Measurements from ENCODE around the gene FGF11.

DNA sequence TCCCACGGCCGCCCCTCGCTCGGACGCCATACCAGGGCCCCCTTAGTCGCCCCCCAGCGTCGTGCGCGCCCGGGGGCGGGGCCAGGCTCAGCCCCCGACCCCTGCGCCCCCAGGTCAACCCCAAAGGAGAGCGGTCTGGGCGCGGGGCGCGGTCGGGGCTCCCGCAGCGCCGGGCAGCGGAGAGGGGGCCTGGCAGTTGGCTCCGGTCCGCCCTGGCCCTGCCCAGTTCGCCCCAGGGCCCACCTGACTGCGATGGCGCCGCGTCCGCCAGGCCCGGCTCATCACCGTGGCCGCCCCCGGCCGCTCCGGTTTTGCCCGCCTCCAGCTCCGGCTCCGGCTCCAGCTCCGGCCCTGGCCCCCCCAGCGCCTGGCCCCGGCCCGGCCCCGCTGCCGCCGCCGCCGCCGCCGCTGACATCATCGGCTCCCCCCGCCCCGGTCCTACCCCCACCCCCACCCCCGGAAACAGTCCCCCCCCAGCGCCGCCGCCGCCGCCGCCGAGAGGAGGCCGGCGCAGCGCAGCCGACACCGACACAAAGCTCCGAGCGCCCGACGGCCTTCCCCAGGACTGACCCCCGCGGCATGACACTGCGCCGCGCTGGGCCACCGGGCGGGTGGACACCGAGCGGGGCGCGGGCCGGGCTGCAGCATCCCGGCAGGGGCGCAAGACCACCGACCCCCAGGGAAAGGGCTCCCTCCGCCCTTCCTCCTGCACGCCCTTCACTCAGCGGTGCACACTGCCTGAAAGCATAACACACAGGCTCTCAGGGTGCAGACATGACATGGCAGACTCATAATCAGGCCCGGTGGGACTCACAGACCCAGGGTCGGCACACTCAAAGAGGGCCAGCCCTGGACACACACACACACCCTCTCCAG lies 40.1 kb downstream of the FGF11 start, which contains the start of gene ZBTB4:
- TF ChIP-seq, protein P1, sequence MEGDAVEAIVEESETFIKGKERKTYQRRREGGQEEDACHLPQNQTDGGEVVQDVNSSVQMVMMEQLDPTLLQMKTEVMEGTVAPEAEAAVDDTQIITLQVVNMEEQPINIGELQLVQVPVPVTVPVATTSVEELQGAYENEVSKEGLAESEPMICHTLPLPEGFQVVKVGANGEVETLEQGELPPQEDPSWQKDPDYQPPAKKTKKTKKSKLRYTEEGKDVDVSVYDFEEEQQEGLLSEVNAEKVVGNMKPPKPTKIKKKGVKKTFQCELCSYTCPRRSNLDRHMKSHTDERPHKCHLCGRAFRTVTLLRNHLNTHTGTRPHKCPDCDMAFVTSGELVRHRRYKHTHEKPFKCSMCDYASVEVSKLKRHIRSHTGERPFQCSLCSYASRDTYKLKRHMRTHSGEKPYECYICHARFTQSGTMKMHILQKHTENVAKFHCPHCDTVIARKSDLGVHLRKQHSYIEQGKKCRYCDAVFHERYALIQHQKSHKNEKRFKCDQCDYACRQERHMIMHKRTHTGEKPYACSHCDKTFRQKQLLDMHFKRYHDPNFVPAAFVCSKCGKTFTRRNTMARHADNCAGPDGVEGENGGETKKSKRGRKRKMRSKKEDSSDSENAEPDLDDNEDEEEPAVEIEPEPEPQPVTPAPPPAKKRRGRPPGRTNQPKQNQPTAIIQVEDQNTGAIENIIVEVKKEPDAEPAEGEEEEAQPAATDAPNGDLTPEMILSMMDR (IDR thresholded peaks at IDR 0.05) = no peak
- TF ChIP-seq POLR2A (IDR thresholded peaks at IDR 0.05) (peak in 3 of 4 donors; percentile 58 to 81 (median 75)), EP300 (IDR thresholded peaks at IDR 0.05) (no peak)

Measured in upper lobe of left lung (tissue), 4 donors.